Fibroblast of skin of right quadriceps (primary cell): Measurements from ENCODE around the gene MOGAT2.
A peak's percentile ranks its signal among the peaks of the same experiment; 100 is the strongest.

Experiments
- DNase-seq: peaks from one replicate; pipeline ENCODE4 v3.0.0-alpha.2; 2013

Gene MOGAT2

DNA sequence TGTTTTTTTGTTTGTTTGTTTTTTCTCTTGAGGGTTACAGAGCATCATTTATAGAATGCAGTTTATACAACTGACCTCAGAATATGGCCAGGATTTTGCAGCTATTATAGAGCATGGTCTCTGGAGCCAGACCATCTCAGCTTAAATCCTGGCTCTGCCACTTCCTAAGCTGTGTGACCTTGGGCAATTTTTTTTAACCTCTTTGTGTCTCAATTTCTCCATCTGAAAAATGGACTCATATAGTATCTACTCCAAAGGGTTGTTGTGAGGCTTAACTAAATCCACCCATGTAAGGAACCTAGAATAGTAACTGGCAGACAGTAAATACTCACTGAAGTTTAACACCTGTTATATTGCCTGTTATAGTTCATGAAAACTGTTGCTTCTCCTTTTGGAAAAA, 42.6 kb downstream of the MOGAT2 start:
- DNase-seq: no peak

DNA sequence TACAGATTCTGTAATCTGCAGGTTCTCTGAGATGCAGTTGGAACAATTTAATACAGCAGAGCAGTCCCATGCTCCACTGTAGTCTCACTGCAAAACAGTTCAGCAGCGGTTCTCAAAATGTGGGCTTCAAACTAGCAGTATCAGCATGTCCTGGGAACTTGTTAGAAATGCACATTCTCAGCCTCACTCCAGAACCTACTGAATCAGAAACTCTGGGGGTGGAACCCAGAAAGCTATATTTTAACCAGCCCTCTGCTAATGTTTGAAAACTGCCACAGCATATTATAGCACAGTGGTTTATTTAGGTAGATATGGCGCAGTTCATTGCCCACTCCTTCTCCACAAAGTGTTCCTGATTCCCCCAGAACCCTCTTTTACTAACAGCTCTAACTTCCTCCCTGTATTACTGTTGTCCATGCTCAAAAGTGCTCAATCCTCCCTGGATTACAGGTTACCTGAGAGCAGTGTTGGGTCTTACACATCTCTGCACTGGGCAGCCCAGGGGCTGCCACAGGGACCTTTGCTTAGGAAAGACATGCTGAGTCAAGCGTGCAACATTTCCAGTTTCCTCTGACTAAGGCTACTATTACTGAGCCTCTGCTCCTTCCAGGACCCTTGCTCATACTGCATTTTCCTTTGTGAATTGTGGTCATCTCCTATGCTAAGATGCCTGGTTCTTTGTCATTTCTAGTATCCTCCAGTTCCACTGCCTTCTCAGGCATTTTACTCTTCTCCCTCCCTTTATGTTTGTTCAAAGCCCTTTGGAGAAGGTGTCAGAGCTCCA, 43.3 kb downstream of the MOGAT2 start:
- DNase-seq: peak; percentile 63

DNA sequence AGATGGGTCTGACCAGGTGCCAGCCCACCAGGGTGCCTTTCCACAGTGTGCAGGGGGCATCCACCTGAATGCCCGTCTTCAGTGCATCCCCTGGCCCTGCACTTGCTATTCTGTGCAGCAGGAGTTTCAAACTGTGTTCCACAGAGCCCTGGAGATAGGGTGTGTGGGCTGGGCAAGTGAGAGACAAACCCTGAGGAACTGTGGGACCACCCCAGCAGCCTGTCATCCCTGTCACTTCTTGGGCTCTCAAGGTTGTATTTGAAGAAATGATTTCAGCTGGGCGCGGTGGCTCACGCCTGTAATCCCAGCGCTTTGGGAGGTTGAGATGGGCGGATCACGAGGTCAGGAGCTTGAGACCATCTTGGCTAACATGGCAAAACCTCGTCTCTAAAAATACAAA, 44.5 kb downstream of the MOGAT2 start:
- no peak for DNase-seq

DNA sequence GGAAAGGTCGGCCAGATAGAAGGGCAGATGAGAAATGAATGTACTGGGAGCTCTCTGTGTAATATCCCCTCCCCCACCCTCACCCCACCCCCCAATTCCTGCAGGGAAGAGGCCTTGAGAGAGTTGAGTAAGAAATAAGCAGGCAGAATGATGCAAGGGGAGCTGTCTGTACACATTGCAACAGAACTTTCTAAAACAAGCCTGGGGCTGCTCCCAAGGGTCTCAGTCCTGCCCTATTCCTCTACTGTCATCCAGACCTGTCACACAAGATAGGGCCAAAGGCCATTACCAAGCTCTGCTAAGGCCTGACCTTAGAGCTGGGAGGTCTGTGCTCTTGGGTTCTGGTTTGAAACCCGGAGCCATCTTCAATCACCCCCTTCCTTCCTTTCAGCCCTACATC, 45.2 kb downstream of the MOGAT2 start:
- DNase-seq: peak; percentile 76

DNA sequence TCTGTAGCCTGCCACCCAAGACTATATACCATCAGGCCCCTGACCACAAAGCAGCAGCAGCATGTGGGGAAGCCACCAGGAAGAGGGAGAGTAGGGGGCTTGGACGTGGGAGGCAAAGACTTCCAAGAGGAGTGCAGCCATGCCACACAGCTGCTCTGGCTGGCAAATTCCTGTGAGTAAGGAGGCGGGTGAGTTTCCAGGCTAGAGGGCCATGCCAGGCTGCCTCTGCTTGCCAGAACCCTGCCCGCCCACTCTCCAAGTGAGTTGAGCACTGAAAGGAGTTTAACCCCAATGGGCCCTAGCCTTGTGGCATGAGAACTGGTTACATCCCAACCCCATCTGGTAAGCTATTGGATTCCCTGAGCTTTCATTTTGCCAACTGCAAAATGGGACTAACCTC, 46.2 kb downstream of the MOGAT2 start:
- DNase-seq: no peak

DNA sequence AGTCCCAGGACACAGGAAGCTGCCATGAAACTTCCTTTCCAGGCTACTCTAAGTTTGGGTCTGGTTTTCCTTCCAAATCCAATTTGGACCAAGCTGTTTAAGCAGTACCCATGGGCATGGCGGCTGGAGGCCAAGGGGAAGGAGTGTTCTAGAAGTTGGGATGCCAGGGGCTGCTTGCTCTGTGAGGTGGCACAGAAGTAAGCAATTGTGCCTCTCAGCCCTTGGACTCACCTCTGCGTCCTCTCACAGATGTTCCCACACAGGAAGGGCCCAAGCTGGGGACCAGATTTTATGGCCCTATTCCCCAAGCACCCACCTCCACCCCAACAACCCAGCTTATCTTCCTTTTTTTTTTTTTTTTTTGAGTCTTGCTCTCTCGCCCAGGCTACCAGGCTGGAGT, 47.5 kb downstream of the MOGAT2 start:
- no peak for DNase-seq

DNA sequence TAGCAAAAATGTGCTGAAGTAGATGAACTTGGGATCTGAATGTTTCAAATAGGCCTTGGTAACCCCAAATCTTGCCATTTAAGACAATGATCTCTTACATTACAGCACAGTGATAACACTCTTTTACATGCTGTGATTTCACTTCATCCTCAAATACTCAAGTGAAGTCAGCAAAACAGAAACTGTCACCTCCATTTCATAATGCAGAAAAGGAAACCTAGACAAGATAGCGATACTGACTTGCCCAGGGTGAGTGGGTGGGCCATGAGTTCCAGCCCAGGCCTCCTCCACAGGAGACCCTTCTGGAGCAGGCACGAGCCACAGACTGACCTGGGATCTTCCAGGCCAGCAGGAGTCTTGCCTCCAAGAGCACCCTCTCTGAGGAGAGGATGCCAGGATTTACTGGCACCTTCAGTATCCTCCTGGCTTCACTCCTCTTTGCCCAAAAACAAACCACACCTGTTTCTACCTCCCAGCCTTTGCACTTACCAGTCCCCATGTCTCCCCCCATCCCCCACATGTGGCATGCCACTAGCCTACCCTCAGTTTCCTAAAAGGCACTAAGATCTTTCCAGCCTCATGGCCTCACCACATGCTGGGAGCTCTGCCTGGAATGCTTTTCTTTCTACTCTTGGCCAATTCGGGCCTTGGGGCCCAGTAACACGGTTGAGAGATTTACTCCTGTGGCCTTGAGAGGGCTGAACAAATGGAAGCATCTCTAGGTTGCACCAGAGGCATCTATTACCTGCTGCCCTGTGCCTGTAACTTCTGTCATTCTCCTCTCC, 49.0 kb downstream of the MOGAT2 start:
- DNase-seq: no peak

DNA sequence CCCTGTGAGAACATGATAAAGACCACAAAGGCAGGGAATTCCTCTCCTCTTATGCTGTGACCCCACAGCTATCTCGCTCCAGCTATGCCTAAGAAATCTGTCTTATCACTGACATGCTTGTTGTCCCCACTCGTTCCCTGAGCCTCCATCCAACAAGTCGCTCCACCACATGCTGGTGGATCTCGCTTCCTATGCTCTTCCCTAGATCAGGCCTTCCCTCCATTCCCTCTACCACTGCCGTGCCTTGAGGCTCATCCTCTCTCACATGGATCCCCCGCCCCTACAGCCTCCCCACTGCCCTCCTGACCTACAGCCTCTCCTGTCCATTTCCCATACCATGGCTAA, 49.6 kb downstream of the MOGAT2 start:
- no peak for DNase-seq

DNA sequence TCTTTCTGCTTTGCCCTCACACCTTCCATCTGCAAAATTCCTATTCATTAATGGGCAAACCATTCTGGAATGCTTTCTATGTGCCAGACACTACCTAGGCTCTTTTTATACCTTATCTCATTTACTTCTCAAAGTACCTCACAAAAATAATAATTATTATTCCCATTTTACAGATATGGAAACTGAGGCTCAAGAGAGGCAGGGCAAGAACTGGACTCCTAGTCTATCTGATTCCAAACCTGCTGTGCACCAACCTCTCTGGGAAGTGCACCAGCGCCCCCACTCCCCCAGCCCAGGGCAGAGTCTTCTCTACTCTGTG, 50.1 kb downstream of the MOGAT2 start:
- no peak for DNase-seq

DNA sequence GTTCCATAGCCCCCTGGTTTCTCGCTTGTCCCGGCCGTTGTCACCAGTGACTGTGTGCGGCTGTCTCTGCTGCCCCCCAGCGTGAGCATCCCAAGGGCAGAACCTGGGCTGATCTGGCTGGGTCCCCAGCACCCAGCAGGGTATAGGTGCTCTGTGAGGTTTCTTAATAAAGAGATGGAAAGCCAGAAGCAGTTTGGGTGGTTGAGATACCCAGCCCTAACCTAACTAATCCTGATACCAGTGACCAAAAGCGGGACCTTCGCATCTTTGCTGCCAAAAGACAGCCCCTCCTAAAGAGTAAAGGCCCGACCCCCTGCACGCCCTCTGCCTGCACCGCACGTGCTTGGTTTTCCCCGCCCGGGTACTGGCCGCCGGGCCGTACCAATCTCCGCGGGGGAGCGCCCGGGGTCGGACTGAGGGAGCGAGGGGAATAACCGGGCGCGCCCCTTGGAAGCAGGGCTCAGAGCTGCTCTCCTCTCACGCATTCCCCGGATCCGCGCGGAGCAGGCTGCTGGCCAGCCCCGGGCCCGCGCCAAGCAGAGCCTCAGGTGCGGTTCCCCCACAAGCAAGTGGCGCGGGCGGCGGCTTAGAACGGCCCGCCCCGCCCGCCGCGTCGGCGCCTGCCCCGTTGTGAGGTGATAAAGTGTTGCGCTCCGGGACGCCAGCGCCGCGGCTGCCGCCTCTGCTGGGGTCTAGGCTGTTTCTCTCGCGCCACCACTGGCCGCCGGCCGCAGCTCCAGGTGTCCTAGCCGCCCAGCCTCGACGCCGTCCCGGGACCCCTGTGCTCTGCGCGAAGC, 50.7 kb downstream of the MOGAT2 start, which contains the start of gene DGAT2:
Gene DGAT2 (plus strand): TSS at position 667 of the 797 bp plus-strand sequence. CDS start 214 bp downstream, outside the sequence.
- peak; percentile 68 for DNase-seq

DNA sequence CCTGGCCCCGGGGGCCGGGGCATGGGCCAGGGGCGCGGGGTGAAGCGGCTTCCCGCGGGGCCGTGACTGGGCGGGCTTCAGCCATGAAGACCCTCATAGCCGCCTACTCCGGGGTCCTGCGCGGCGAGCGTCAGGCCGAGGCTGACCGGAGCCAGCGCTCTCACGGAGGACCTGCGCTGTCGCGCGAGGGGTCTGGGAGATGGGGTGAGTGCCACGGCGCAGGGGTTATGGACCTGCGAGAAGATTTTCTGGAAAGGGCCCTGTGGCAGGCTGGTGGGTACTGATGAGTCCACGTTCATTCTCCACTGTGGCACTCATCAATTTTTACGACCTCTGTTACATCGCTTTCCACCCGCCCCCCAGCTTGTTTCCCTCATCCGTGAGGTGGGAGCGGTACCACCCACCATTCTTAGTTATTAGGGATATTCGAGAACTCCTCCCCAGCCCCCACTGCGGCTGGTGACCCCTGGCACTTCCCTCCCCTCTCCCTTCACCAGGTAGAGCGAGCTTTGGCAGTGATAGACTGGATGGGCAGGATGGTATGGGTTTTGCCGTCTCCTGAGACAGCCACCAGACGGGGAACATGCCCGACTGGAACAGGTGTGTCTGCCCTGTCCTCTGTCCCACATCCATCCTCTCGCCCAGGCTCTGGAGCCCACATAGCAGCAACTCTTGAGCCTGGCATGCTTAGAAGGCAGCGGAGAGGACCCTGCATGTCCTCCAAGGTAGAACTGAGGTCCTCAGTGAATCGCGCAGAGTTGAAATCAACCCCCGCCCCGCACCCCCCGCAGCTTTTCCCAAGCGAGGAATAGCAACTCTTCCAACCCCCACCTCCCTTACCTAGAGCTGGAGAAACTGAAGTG, 51.5 kb downstream of the MOGAT2 start:
- no peak for DNase-seq

DNA sequence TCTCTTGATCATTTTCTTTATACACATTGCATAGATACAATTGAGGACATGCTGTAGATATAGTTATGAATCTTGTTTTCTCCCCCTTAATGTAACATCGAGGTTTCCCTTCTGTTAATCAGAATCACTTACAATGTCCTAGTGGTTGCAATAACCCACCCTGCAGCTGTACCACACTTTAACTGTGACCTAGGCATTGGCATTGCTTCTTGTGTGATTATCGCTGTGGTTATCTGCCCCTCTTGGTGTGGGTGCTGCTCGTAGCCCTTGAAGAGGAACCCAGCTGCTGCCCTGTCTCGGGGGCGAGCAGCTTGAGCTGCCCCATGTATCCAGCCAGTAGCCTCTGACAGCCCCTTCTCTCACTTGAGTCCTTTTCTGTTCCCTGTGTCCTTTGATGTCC, 52.5 kb downstream of the MOGAT2 start:
- no peak for DNase-seq

DNA sequence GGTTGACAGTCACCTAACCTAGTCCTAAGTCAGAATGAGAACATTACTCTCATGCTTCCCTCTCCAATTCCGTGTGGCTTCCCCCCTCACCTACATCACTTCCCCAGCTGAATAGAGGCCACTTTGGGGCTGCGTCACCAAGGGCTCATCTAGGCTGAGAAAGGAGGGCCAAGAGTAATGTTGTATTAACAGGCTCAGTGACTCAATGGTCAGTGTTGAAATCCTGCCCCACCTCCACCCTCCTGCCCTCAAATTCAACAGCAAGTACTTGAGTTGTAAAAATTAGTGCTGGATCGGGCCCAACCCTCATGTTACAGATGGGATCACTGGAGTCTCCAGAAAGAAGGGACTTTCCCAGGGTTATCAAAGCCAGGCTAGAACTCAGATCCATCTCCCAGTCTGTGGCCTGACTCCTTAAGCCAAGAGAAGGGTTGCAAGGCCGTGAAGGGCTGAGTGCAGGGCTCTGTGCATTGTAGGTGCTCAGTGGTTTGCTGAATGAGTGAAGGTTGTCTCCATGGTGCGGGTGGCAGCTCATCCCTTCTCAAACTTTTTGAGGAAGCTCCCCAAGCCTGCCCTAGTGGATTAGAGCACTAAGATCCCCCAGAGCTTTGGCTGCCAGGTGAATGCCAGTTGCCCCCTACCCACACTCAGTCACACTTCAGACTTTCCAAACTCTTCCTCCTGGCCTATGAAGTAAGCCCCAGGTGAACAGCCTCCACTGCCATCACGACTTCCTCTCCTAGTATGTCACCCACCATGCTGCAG, 54.2 kb downstream of the MOGAT2 start:
- DNase-seq: peak; percentile 59

DNA sequence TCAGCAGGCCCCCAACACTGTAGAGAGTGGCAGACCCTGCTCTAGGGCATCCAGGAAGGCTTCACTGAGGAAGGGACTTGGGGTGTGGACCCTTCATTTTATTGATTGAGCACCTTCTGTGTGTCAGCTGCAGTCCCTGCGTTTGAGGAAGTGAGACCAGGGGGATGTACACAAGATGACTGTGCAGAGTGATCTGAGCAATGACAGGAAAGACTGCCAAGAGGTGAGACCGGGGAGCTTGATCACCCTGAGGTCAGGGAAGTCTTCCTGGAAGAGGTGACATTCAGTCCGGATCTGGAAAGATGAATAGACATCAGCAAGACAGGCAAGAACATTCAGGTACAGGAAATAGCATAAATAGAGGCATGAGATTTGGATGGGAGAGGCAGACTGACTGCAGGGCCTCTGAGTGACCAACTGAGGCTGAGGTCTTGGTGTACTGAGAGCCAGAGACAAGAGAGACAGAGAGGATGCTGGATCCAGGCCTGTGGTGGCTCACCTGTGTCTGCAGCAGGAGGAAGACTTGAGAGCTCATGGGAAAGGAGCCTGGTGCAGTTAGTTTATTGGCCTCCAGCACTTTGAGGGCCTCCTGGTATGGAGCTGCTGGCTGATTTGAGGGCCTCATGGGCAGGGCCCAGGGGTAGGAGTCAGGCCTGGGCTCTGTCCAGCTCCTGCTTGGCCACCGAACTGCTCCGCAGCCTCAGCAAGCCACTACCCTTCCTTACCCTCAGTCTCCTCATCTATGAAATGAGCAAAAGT, 56.1 kb downstream of the MOGAT2 start:
- no peak for DNase-seq

DNA sequence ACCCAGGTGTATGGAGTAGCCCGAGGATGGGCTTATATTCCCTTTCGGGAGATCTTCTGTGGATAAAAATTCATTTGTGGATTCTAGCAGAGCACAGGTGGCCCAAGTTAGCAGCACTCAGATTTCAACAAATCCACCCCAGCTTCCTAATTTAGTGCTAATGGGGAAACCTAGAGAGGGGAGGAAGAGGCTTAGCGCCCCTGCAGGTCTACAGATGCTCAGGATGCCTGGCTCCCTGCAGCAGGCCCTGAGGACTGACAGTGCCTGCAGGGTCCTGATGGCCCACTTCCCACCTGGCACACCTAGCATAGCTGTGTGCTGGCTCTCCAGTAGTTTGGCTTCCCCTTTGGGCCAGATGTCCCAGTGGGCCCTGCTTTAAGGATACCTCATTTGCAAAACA, 57.4 kb downstream of the MOGAT2 start:
- no peak for DNase-seq

DNA sequence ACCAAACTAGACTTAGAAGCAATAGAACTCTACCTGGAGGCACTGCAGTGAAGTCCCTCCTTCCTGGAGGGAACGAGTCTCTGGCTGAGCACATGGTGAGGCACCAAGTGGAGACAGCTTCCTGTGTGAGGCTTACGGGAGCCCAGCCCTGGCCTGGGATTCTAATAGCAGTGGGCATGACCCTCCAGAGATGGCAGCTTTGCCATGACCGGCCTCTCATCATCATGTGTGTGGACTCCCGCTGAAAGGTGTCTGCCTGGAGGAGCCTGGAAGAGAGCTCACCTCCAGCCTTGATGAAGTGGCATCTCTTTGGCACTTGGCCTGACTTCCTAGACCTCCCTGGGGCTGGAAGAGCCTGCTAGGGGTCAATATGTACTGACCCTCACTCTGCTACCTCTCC, 58.9 kb downstream of the MOGAT2 start:
- DNase-seq: no peak

DNA sequence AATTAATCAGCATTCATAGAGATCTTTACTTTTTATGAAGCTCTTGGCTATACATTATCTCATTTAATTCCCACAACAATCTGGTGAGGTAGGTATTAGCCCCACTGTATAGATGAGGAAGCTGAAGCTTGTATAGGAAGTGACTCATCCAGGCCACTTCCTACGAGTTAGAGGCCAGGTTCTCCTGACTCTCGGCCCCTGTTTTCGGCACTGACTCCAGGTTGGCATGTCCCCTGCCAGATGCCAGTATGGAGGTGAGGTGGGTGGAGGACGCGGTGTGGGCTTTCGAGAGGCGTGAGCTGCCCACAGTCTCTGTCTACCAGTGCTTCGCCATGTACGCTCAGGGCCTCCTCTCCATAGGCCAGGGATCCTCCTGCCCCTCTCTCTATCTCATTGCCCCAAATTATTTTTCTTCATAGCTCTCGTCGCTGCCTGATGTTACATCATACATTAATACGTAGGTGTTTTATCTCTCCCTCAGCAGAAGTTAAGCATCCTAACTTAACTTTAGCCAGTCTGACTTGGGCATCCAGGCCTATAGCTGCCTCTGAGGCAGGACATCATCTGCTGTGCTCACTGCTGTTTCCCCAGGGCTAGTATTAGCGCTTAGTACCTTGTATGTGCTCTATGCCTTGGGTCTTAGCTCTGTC, 59.9 kb downstream of the MOGAT2 start:
- DNase-seq: no peak

DNA sequence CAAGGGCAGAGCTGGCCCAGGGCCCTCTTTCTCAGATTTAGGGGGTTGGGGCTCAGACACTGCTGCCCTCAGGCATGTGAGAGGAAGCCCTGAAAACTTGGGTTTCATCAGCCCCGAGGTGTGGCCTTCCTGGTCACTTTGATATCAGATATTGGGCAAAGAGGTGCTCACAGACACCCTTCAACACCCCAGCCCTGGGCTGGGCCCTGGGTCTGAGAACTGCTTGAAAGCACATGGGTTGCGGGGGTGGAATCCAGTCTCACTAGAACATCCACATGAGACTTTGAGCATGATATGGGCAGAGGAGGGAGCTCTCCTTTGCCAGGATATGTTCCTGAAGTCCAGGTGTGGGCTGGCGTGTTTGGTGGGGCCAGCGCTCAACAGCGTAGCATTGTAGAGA, 61.3 kb downstream of the MOGAT2 start:
- no peak for DNase-seq

DNA sequence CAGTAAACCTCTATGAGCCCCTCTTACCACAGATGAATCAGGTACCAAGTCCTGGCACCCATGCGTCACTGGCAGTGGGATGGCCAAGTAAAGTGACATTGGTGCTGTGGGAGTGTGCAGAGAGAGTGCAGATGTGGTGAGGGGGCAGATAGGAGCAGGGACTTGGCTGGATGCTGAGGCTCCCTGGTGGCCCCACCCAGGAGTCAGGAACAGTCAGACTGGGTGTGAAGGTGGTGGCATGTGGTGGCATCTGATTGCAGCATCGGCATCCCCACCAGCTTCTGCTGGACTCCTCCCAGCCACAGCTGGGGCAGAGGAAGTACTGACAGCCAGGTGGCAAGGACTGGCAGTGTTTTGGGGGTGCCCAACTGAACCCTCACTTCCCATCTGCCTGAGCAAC, 62.3 kb downstream of the MOGAT2 start:
- DNase-seq: no peak

DNA sequence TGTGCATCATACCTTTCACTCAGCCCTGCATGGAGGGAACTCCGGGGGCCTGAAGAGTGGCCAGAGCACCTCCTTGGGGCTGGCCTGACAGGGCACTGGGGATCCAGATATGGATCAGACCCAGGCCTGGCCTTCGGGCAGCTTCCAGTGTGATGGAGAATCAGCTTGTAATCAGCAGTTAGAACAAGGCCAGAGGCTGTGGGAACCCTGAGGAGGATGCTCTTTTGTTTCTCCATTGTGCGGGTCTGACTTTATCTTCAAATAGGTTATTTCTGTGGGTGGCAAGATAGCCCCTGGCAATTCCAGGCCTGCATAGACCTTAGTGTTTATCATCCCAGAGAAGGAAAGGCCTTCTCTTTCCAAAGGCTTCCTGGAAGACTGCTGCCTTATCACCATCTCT, 63.2 kb downstream of the MOGAT2 start:
- DNase-seq: no peak

DNA sequence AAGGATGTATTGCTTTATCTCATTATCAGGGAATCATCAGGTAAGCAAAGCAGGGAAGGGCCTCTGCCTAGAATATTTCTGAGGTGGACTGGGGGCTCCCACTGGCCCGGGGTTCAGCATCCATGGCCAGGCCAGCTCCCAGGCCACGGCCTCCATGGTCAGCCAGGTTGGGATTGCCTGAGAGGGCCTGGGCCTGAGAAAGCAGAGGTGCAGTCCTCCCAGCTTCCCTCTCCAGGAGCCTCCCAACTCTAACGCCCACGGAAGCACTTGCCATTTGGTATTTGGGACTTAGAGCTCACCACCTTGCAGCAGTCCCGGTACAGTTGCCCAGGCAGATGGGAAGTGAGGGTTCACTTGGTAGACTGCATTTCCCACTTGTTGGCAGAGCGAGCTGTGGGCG, 63.7 kb downstream of the MOGAT2 start:
- DNase-seq: no peak
